NCI-H2227 (cell line): ENCODE data around the gene CPNE5.
"Not testable (repeated sequence)": the region's sequence is repeated elsewhere in the genome, so short reads cannot be mapped to it uniquely, and the experiment has no call there.

Experiments
- DNase-seq: peaks from one replicate; lab custom pipeline; 2025; ENCODE audit not compliant: unreplicated experiment; lab: John Stamatoyannopoulos, UW

Gene CPNE5

DNA sequence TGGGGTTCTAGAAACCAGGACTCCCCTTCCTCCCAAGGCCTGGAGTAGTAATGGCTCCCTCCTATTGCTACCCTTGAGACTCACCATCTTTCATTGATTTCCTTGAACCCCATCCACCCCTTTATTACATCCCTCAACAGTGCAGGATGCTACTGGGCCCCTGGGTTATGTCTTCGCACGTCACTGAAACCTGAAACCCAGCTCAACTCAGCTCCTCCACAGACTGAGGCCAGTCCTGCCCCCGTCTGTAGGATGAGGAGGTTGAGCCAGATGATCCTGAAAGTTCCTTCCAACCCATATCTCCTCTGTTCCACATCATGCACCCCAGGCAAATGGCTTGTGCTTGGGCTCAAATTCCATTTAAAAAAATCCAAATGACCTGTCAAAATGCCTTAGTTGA is 21.4 kb downstream of the CPNE5 start:
- no peak for DNase-seq

DNA sequence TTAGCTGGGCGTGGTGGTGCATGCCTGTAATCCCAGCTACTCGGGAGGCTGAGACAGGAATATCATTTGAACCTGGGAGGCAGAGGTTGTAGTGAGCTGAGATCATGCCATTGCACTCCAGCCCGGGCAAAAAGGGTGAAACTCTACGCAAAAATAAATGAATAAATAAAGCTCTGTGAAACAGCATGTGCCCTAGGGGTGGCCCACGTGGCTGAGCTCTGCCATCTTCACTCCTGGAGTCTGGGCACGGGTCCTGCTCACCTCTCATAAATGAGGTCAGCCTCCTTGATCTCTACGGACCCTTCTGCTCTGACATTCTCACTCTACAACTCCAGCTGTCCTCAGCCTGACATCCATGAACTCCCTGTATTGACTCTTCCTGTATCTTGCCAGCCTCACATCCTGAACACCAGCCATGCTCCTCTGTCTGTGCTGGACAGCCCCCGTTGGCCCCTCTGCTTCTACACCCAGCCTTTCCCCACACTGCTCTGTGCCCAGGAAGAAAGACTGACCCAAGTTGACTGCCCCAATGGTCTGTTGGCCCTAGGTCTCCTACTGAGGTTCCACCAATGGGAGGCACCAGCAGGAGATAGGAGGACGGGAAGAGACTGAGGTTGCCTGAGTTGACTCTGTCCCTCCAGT is 21.9 kb downstream of the CPNE5 start:
- DNase-seq: no peak

DNA sequence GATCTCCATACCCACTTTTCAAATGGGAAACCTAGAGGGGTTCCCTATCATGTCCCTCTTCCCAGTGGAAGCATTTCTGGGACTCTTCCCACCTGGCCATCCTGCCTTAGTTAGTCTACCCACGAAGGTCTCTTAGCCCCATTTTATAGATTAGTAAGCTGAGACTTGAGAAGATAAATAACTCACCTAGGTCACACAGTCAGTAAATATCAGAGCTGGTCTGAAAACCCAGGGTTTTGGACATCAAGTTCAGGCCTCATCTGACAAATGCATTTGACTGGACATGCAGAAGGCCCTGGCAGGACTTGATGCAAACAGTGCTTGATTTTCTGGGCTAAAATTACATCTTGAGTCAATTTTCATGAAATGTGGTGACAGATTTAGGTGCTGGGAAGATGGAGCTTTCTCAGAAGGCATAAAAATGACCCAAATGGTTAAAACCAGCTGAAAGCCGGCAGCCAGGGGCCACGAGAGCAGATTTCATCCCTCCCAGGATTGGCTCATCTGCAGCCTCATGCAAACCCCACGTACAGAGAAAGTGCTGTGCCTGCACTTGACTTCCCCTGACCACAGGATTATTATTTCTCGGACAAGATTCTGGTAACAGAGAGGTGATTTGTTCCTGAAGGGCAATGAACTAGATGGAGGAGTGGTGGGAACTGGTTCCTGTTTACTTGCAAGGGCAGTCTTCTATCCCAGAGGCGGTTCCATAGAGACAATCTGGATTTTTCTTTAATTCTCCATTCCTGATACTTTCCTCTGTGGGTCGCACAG is 23.1 kb downstream of the CPNE5 start:
- no peak for DNase-seq

DNA sequence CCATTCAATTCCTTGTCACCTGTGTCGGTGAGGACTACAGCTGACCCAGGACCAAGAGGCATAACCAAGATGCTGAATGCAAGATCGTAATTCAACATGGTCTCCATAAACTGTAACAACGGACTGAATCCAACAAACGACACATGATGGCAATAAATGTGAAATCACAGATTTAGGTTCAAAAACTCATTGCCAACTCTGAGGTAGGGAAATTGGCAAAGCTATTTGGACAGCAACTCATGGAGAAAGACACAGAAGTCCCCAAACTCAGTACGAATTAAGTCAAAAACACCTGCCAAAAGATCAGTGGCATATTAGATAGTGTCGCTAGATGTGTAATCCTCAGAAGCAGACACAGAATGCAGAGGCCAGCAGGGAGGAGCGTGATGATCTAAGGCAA is 25.0 kb downstream of the CPNE5 start:
- no peak for DNase-seq

DNA sequence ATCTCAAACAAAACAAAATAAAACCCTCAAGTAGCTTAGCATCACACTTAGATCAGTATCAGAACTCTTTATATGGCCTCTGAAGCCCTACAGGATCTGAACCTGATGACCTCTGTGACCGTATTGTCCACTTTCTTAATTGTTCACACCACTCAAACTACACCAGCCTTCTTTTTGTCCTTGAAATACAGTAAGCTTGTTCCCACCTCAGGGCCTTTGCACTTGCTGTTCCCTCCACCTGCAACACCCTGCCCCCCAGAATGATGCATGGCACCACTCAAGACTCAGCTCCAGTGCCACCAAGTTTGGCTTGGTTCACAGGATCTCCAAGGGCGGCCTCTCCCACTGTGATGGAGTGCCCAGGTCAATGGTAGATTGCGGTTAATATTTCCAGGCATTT is 25.7 kb downstream of the CPNE5 start:
- DNase-seq: no peak

DNA sequence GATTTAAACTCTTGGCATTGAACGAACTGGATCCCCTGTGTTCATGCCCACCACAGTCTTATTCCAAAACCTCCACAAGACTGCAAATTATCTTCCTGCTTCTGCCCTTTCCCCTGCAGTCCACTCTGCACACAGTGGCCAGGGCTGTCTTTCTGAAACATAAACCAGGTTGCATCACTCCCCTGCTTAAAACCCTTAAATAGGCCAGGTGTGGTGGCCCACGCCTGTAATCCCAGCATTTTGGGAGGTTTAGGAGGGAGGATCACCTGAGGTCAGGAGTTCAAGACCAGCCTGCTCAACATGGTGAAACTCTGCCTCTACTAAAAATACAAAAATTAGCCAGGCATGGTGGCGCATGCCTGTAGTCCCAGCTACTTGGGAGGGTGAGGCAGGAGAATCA is 26.2 kb downstream of the CPNE5 start:
- not testable (repeated sequence) for DNase-seq

DNA sequence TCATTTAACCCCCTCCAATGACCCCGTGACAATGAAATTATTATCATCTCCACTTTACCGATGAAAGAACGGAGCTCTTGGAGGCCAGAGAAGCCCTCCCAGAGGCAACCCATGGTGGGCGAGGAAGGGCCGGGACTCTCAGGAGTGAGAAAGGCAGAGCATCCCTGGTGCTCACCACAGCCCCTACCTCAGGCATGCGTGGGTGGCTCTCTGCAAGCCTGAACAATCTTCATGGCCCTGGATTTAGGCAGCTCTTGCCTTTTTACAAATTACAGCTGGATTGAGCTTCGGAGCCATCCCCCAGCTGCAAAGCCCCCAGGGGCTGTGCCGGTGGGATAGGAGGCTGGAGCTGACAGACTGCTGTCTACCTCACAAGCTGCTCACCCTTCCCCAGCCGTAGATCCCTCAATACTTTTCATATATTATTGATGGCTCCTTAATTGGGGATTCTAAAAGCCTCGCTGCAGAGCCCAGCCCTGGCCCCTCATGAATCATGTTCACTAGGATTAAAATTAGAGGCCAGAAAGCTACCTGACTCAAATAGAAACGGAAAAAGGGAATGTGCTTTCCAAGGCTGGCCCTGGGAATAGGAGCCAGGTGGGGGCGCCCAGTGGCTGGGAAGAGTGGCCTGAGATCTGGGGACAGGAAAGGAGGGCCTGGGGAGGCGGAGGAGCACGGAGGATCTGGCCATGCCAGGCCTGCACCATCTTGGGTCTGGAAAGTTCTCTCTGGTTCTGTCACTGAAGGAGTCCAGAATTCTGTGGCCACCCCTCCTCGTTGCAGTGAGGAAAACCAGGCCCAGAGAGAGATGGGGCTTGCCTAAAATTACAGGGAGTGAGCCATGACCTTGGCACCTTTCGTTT is 29.1 kb downstream of the CPNE5 start:
- no peak for DNase-seq

DNA sequence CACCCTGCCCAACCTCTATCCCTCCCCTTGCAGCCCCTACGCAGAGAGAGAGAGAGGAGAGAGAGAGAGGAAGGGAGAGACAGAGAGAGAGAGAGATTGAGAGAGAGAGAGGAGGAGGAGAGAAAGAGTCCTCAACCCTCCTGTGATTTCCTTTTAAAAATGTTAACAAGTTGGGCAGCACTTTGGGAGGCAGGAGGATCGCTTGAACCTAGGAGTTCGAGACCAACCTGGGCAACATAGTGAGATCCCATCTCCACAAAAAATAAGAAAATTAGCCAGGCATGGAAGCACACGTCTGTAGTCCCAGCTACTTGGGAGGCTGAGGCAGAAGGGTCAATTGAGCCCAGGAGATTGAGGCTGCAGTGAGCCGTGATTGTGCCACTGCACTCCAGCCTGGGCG is 30.1 kb downstream of the CPNE5 start:
- no peak for DNase-seq

DNA sequence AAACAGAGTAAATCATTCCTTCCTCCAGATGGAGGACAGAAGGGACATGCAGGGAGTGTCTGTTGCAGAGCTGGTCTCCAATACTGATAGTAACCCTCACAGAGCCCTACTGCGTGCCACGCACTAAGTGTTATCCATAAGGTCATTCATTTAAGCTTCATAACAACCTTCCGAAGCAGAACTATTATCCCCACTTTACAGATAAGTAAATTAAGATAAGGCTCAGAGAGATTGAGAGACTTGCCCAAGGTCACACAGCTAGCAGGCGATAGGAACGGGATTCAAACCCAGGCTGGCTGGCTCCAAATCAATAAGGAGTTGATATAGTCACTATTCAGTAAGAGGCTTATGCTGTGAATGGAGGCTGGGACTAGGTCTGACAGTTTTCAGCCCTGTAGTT is 30.6 kb downstream of the CPNE5 start:
- no peak for DNase-seq

DNA sequence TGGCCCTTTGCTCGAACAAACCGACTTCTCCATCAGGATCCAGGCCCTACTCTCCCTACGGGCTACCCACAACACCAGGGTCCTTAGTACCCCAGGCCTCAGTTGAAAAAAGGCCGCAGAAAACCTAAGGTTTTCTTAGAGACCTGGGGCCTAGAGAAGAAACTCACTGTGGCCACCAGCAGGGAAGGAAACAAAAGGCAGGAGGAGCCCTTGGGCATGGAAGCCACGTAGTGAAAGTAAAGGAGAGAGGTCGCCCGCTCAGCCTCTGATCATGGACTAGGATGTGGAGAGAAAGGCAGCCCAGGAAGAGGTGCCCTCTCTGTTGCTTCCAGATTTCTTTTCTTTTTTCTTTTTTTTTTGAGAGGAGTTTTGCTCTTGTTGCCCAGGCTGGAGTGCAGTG is 31.5 kb downstream of the CPNE5 start:
- DNase-seq: no peak

DNA sequence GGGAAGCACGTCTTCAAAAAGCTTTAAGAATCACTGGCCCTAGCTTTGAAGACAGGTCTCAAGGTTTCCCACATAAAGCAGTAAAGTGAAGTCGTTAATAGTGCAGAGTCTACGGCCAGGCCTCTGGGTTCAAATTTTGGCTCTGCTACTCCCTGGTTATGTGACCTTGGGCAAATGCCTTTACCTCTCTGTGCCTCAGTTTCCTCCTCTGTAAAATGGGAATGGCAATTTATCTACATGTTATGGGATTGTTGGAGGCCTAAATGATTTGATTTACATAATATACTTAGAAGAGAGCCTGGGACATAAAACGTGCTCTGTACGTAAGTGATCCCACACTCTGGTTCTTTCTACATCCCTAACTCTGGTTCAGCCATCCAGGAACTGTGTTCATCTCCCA is 32.1 kb downstream of the CPNE5 start:
- no peak for DNase-seq

DNA sequence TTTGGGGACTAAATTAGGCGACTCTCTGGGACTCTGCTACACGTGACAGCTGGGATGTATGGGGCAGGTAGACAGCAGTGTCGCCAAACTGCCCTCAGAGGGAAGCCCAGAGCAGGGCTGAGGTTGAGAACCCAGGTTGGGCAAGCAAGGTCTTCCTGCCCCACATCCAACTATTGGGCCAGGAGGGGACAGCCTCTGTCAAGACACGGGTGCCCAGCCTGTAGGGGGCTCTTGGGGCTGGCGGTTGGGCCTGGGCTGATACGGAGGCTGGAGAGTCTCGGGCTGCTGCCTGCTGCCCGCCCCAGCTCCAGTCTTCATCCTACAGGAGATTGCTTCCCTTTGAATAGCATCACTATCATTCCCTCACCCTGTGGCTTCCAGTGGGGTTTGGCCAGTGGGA is 33.3 kb downstream of the CPNE5 start:
- no peak for DNase-seq

DNA sequence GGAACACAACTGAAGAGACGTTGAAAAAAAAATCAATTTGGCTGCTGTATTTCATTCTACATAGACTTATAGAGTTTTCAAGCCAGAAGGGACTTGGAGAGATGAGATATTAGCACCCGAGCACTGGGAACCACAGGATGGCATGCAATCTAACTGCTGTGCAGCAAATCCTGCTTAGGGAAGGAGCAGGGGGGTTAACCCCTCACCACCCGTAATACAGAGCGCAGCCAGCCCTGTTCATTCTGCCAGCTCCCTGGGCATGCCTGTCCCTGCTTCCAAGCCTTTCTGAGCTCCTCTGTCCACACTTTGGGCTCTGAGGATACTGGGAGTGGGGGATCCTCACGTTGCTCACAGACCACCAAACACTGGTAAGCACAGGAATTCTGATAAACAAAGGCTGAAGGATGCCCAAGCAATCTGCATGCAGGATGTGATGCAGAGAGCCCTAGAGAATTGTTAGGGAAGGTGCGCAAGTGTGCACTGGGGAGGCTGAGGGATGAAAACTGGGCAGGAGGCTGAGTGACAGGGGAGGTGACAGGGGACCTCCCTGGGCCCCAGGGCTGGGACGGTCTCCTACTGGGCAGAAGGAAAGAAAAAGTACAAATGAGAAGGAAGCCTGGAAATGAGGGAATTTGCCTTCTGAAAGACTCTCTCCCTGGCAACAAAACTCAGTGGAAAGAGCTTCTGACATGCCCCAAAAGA is 34.0 kb downstream of the CPNE5 start:
- DNase-seq: no peak

DNA sequence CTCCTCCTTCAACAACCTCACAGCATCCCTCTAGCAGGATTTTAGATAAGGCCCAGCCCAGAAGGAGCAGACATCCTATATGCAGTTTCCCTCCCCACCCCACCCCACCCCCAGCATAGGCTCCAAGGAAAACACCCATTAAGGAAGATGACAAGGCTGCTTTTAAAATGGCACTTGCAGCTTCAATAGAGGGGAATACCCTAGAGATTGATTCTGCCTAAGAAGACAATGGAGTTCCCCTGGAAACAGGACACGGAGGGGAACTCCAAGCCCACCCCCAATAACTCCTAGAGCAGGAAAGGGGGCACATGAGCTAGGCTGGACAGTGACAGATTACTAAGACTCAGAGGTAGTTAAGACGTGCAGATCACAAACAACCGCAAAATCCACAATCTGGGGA is 34.7 kb downstream of the CPNE5 start:
- DNase-seq: no peak

DNA sequence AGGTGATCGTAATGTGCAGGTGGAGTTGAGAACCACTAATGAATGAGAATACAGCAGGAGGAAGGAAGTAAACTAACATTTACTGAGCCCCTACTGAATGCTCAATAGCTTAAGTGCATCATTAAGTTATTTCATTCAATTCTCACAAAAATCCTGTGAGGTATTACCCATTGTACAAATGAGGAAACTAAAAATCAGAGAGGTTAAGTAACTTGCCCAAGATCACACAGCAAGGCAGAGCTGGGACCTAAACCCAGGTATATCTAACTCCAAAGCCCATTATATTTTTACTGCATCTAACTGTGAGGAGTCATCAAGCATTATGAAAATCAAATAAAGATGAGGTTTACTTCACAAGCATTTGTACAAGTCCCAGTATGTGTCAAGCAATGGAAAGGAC is 35.3 kb downstream of the CPNE5 start:
- no peak for DNase-seq

DNA sequence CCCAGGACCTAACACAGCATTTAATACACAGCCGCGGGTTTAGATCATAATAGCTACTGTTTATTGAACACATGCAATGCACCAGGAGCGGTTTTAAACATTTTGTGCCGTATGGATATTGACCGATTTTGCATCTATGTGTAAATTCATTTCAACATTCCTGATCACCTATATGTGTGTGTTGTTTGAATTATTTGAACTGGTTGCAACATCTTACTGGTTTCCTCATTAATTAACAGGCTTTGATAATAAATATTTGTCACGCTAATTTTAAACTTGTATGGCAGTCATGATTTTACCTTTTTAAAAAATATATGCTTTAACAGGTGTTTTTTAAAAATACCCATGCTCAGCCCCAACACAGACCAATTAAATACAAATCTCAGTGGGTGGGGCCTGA is 35.8 kb downstream of the CPNE5 start:
- no peak for DNase-seq

DNA sequence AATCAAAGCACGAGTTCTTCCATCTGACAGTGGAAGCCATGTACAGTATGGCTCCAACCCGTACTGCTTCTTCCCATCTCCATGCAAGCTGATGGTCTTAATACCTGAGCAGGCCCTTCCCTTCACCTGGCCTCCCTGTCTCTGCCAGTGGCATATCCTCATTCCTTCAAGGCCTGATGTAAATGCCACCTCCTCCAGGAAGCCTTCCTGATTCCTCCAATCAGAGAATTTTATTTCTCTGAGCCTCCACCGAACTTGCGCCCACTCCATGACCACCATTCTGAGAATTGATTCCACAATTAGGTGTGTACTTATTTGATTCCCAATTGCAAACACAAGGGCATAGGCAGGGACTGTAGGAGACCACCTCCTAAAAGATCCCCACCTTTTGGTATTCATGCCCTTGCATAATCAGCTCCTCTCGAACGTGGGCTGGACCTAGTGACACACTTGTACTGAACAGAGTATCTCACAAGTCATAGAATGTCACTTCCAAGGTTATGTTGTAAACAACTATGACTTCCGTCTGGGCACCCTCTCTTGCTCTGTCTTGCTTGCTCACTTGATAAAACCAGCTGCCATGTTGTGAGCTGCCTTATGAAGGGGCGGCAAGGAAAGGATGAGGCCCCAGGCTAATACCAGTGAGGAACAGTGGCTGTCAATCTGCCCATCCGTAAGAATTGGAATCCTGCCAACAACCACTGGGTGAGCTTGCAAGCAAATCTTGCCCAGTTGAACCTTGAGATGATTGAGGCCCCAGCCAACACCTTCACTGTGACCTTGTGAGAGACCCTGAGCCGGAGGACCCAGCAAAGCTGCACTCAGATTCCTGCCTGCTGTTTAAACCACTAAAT is 38.8 kb downstream of the CPNE5 start:
- peak; percentile 77 for DNase-seq

DNA sequence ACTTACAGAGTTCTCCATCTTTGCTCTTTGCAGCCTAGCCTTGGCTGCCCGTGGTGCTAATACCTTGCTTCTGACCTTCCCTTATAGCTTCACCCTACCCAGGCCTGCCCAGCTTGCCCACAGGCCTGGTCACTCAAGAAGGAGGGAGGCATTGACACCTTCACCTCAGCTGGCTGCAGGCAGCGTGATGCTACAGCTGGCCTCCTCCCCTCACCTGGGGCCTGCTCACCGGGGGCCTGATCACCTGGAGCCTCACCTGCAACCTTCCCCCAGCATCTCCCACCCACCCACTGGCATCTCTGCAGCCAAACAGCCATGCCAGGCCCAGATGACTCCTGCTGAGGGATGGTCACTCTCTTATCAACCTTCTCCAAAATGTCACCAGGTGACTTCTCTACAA is 40.4 kb downstream of the CPNE5 start:
- no peak for DNase-seq

DNA sequence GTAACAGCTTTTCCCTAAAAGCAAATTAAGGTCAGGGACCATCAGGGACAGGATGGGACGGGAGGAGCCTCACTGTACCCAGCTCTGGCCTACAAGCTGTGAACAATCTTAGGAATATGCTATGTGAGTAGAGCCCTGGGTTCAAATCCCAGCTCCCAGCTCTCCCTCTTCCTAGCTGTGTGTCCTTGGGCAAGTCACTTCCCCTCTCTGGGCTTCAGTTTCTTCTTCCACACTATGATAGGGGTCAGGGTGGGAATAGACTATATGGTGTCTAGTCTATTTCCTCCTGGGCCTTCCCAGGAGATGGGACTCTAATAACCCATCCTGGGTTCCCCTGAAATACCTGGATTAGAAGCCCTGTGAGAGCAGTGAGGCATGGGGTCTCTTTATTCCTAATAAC is 41.6 kb downstream of the CPNE5 start:
- no peak for DNase-seq

DNA sequence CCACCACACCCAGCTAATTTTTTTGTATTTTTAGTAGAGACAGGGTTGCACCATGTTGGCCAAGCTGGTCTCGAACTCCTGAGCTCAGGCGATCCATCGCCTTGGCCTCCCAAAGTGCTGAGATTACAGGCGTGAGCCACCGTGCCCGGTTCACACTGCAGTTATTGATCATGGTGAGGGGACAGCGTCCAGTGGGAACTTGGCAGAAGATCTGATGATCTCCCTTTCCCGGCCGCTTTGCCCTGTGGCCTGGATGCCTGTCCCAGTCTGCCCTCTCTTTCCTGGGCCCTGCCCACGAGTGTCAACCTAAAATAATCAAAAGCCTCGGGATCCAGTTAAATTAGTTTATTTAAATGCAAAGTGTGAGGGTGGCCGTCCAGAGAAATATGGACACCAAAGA is 42.2 kb downstream of the CPNE5 start:
- no peak for DNase-seq

DNA sequence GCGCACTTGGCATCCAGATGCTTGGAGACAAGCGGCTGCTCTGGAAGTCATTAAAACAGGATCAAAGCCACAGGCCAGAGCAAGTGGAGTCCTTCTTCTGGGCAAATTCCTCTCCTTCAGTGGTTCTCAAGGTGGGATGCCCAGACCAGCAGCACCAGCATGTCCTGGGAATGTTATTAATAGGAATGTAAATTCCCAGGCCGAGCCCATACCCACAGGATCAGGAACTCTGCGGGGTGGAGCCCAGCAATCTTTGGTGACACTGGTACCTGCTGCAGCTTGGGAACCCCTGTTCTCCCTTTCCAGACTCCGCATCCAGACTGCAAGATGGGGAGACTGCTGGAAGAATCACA is 44.6 kb downstream of the CPNE5 start:
- DNase-seq: no peak
